GM19328 (cell line): ENCODE measurements around the gene CA10.

Experiments
- ATAC-seq: cut with Tn5 transposase; IDR thresholded peaks from one replicate; pipeline ENCODE4 v1.9.1; 2021; ENCODE audit warnings: mild to moderate bottlenecking, moderate library complexity; ENCODE audit not compliant: unreplicated experiment

CA10 gene

GRCh38 chr17:52049051-52049450 is 109.5 kb downstream of the CA10 start:
- ATAC-seq, result no peak

GRCh38 chr17:52048137-52048898 is 110.2 kb downstream of the CA10 start:
- ATAC-seq, result no peak

DNA sequence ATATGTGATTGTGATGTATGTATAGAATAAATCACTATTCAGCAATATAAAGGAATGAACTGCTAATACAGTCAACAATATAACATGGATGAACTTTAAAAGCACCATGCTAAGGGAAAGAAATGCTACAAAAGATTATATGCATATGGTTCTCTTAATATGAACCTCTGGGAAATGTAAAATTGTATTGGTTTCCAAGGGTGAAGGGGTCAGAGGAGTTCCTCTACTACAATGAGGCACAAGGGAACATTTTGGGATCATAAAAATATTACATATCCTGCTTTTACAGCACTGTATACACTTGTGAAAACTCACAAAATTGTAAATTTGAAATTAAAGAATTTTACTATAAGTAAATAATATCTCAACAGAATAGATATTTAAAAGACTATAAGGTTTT is 111.4 kb downstream of the CA10 start:
- no peak for ATAC-seq

DNA sequence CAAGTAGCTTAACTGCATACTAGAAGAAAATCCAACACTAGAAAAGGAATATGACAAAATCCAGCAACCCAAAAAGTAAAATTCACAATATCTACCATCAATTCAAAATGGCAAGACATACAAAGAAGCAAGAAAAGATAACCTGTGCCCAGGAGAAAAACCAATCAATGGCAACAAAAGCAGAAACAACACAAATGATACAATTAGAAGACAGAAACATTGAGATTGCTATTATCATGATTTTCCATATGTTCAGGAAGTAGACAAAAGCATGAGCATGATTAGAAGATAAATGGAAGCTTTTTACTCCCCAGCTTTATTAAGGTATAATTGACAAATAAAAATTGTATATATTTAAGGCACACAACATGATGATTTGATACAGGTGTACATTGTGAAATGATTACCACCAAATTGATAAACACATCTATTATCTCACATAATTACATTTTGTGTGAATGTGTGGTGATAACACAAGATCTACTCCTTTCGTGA is 117.3 kb downstream of the CA10 start:
- no peak for ATAC-seq

DNA sequence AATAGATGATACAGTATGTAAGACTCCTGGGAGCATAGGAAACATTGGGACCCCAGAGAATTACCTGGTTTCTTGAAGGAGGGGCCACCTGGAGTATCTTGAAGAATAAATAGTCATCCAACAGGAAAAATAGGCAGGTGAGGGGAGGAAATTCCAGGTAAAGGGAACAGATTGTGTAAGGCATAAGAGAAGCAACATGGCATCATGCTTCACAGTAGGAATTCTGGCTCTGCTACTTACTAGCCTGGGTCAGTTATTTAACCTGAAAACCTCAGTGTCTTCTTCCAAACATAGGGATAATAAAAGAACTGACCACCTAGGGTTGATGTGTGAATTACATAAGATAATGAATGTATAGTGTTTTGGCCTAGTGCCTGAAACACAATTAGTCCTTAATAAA is 122.1 kb downstream of the CA10 start:
- ATAC-seq, result no peak

- ATAC-seq, result no peak
These were observed 123.1 kb downstream of the CA10 start for GRCh38 chr17:52035336-52035915.

DNA sequence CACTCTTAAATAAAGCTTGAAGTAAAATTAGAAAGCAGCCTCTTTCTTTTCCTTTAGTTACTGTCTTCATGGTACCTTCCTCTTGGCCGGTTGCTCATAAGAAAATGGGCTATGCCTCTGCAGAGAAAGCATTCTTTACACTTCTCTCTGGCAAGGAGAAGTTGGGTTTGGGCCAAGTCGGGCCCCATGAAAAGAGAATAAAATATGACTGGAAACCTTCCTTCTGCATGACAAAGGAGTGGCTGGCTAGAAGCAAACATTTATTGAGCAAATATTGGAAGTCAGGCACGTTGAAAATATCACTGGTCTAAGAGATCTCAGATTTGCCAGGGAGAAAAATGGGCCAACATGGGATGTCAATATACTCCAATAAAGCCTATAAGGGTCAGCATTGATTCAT is 126.1 kb downstream of the CA10 start:
- no peak for ATAC-seq

- no peak for ATAC-seq
These were observed 128.5 kb downstream of the CA10 start for GRCh38 chr17:52030052-52030451.

DNA sequence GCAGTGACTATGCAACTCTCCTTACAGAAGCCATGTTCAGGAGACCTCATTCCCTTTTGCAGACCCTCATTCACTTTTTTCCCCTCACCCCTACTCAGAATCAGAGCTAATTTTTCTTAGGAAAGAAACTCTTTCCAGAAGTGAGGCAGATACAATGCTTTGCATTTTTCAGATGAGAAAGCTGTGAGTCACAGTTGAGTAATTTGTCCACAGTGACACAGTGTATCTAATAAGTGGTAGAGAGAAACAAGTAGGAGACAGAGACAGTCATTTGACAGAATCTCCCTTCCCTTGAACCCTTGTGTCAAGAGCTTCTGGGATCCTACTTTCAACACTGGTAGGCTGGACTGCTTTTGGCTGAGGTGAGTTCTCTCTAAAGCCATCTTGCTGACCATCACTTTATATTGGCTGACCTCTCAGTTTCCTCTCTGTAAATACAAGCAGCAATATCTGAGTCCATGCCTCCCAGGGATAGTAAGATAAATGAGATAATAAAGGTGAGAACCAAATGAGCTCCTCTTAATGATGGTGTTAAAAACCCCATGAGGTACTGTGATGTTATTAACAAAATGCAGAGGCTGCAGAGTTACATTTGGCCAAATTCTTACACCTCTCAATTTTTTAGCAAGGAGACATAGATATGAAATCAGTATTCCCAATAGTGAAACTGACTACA is 130.8 kb downstream of the CA10 start:
- no peak for ATAC-seq

DNA sequence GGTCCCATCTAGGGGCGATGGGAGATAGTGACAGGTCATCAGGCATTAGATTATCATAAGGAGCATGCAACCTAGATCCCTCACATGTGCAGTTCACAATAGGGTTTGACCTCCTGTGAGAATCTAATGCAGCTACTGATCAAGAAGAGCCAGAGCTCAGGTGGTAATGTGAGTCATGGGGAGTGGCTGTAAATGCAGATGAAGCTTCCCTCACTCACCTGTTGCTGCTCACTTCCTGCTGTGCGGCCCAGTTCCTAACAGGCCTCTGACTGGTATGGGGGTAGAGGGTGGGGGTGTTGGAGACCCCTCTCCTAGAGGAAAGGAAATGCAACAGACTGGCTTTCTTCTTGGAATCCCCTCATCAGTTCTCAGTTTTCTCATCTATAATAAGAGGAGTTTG is 131.4 kb downstream of the CA10 start:
- ATAC-seq, result no peak

GRCh38 chr17:52026075-52026474 is 132.4 kb downstream of the CA10 start:
- no peak for ATAC-seq

DNA sequence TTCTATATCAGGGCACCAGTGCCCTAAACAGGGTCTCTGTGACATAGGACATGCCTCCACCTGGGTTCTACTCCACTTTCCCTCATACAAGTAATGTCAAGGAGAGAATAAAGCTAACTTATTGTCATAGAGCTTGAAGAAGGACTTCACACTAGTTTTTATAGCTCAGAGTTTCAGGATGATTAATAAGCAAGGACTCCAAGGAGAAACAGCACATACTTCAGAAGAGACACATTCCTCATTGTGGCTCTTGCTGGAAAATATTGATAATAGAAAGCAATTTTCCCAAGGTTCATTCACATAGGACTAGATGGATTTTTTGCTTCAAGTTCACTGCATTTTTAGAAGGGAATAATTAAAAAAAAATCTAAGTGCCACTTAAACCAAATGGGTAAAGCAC is 133.3 kb downstream of the CA10 start:
- no peak for ATAC-seq

DNA sequence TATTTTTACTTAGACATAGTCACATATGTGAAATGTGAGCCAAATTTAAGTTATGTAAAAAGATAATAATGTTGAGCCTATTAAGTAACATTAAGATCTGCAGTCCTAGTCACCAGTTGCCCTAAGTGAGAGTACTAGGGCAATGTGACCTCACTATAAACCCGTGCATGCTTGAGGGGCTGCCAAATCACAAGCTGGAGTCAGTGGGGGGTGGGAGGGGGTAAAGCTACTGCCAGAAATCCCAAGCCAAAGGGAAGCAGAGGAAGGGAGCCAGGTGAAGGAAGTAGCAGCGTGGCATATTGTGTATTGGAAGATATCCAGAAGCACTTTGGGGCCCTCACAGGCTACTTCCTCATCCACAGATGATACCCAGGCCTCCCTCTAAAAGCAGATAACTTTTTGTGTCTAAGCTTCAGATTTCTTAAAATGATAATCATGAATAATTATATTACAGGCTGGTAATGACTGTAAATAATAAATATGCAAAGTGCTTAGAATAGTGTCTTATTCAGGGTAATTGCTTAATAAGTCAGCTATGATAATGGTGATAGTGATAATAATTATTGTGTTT is 134.1 kb downstream of the CA10 start:
- no peak for ATAC-seq

DNA sequence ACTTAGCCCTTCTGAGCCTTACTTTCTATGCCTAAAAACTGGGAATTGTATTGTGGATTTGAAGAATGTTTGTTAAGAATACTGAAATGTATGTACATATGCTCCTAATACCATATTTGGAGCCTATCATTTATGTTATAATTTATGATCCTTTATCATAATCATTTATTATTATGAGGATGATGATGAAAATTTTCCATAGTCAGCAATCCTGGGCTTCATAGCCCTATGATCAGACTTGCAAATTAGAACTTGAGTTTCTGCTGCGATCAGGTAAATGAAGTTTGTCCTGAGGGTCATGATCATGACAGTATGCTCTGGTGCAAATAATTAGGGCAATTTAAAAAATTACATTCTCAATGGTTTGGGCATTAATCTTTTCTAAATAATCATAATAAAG is 147.4 kb downstream of the CA10 start:
- ATAC-seq, result no peak

- ATAC-seq, result no peak
These were observed 158.9 kb downstream of the CA10 start for GRCh38 chr17:51999654-52000053.

GRCh38 chr17:51997723-51998122 is 160.8 kb downstream of the CA10 start:
- ATAC-seq, result no peak

- ATAC-seq, result no peak
These were observed 162.6 kb downstream of the CA10 start for GRCh38 chr17:51995797-51996403.

DNA sequence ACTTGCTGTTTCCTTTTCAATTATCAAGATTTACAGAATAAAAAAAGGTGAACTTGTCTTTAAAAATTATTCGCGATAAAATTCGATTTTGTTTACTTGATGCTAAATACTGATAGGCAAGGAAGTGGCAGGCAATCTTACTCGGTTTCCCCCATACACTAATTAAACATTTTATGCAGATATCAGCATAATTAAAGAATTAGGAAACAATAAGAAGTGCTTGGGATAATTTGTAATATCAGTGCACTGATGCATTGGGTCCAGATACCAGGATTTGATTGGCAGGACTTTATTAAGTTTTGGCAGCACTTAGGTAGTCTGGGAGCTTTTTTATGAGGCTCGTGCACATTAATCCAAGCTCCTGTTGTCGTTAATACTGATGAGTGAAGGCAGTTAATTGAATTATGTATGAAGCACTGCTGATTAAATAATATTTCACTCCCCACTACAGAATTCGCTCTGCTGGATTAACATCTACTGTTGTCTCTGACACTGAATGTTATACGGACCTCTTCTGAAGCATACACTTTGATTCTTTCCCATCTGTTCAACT is 165.6 kb downstream of the CA10 start:
- ATAC-seq, result no peak

GRCh38 chr17:51971121-51971520 is 187.4 kb downstream of the CA10 start:
- no peak for ATAC-seq

- ATAC-seq, result no peak
These were observed 196.8 kb downstream of the CA10 start for GRCh38 chr17:51961689-51962088.

- no peak for ATAC-seq
These were observed 200.7 kb downstream of the CA10 start for GRCh38 chr17:51957786-51958185.
